GM21717 (cell line): Measurements from ENCODE around the gene FANCD2.
"Not testable (repeated sequence)": the region's sequence is repeated elsewhere in the genome, so short reads cannot be mapped to it uniquely, and the experiment has no call there.

Experiments
- ATAC-seq: cut with Tn5 transposase; IDR thresholded peaks from one replicate; pipeline ENCODE4 v1.9.1; 2021; ENCODE audit warnings: mild to moderate bottlenecking, moderate library complexity; ENCODE audit not compliant: unreplicated experiment

FANCD2 gene

GRCh38 chr3:10026084-10026890 lies at the start of gene FANCD2:
Gene FANCD2, plus strand, starts transcription at chr3:10026437. Its CDS starts 2,221 bp downstream, at chr3:10028658.
- ATAC-seq, result peak; percentile 87

- no peak for ATAC-seq
These were observed 49.2 kb upstream of the FANCD2 start for GRCh38 chr3:9976721-9977709.

GRCh38 chr3:9978710-9979305 lies 47.4 kb upstream of the FANCD2 start:
- no peak for ATAC-seq

GRCh38 chr3:9980251-9980650 lies 46.0 kb upstream of the FANCD2 start:
- ATAC-seq, result no peak

GRCh38 chr3:9986230-9986725 lies 40.0 kb upstream of the FANCD2 start:
- peak; percentile 28 for ATAC-seq

GRCh38 chr3:9994086-9994844 lies 32.0 kb upstream of the FANCD2 start:
- ATAC-seq, result no peak

GRCh38 chr3:10000686-10001085 lies 25.6 kb upstream of the FANCD2 start:
- ATAC-seq, result no peak

- no peak for ATAC-seq
These were observed 23.3 kb upstream of the FANCD2 start for GRCh38 chr3:10002951-10003350.

- ATAC-seq, result no peak
These were observed 21.7 kb upstream of the FANCD2 start for GRCh38 chr3:10004506-10004905.

- no peak for ATAC-seq
These were observed 21.2 kb upstream of the FANCD2 start for GRCh38 chr3:10004960-10005564.

- no peak for ATAC-seq
These were observed 20.0 kb upstream of the FANCD2 start for GRCh38 chr3:10006048-10006761.

- no peak for ATAC-seq
These were observed 19.5 kb upstream of the FANCD2 start for GRCh38 chr3:10006762-10007090.

GRCh38 chr3:10007126-10007782 lies 19.0 kb upstream of the FANCD2 start:
- ATAC-seq, result no peak

GRCh38 chr3:10008216-10008587 lies 18.0 kb upstream of the FANCD2 start:
- ATAC-seq, result not testable (repeated sequence)

- peak; percentile 66 for ATAC-seq
These were observed 17.5 kb upstream of the FANCD2 start for GRCh38 chr3:10008588-10009344.

- ATAC-seq, result no peak
These were observed 15.8 kb upstream of the FANCD2 start for GRCh38 chr3:10010421-10010877.

GRCh38 chr3:10010878-10011465 lies 15.3 kb upstream of the FANCD2 start:
- peak; percentile 87 for ATAC-seq

GRCh38 chr3:10011631-10012030 lies 14.6 kb upstream of the FANCD2 start:
- no peak for ATAC-seq
